H1 (cell line): ENCODE measurements around the gene CAPZB. TPM values are rescaled to one million over a fixed set of nuclear protein-coding genes. Genes with fewer than 3 reads are reported as not detected.

Experiments used
- CTCF ChIA-PET: fragments of 300-600 bp; sonication (Branson Sonifier 250); formaldehyde crosslinking; loops from one replicate; lab custom pipeline; 2021; ENCODE audit not compliant: partially characterized antibody; lab: Charles Lee
- POLR2A ChIA-PET: fragments of 300-600 bp; sonication (Branson Sonifier 250); formaldehyde crosslinking; loops from one replicate; lab custom pipeline; 2021; ENCODE audit warnings: inconsistent platforms; ENCODE audit not compliant: partially characterized antibody; lab: Charles Lee
- DNase-seq, 2 experiments: peaks; one replicate each; pipeline versions ENCODE4 v3.0.0 to v3.0.0-alpha.2; 2010 to 2022; ENCODE audit warnings: low spot score in 2 of 2, low read depth in 1 of 2, mixed read lengths in 1 of 2
- FAIRE-seq: peaks from 2 replicates; lab custom pipeline; 2011; peaks lifted over from hg19 to GRCh38; lab: Jason Lieb, UNC
- H2AFZ ChIP-seq: 2 replicates; pipeline ENCODE4 v1.8.1; 2012; ENCODE audit warnings: low read length, inconsistent platforms
- H2AK5ac ChIP-seq: 2 replicates; pipeline ENCODE4 v1.6.1; 2013; ENCODE audit warnings: low read depth, low read length
- H2BK120ac ChIP-seq: replicated peaks from 2 replicates; pipeline ENCODE3; 2013; ENCODE audit warnings: low read depth, low read length, inconsistent platforms
- H2BK12ac ChIP-seq: 2 replicates; pipeline ENCODE4 v1.6.1; 2013; ENCODE audit warnings: low read depth, low read length
- H2BK15ac ChIP-seq: 2 replicates; pipeline ENCODE4 v1.6.1; 2013; ENCODE audit warnings: low read length
- H2BK20ac ChIP-seq: 2 replicates; pipeline ENCODE4 v1.6.1; 2013; ENCODE audit warnings: low read length
- H2BK5ac ChIP-seq: 2 replicates; pipeline ENCODE4 v1.6.1; 2013; ENCODE audit warnings: low read depth, low read length
- H3K14ac ChIP-seq: 2 replicates; pipeline ENCODE4 v1.6.1; 2013; ENCODE audit warnings: inconsistent platforms; ENCODE audit not compliant: insufficient read length
- H3K18ac ChIP-seq: 2 replicates; pipeline ENCODE4 v1.6.1; 2013; ENCODE audit warnings: low read length; ENCODE audit errors: extremely low read depth
- H3K23ac ChIP-seq: 2 replicates; pipeline ENCODE4 v1.6.1; 2013; ENCODE audit warnings: inconsistent platforms; ENCODE audit not compliant: insufficient read length
- H3K23me2 ChIP-seq: 2 replicates; pipeline ENCODE4 v1.6.1; 2013; ENCODE audit warnings: low read depth, low read length
- H3K27ac ChIP-seq: 2 replicates; pipeline ENCODE4 v1.6.1; 2011; ENCODE audit warnings: low read depth, low read length, inconsistent platforms
- H3K27me3 ChIP-seq, 4 experiments: replicated peaks in 1 of 4; 1 replicate in 1 of 4; 2 replicates in 3 of 4; pipeline versions ENCODE4 v1.6.1 to v1.8.1; 2011 to 2013; ENCODE audit warnings: low read length in 3 of 4, mild to moderate bottlenecking in 3 of 4, inconsistent platforms in 2 of 4, mixed read lengths in 2 of 4, moderate library complexity in 1 of 4; ENCODE audit not compliant: control insufficient read depth in 3 of 4, insufficient read depth in 3 of 4; ENCODE audit errors: extremely low read depth in 1 of 4
- H3K36me3 ChIP-seq, 4 experiments: 2 replicates each; pipeline versions ENCODE4 v1.6.1 to v1.8.1; 2011 to 2013; ENCODE audit warnings: mild to moderate bottlenecking in 4 of 4, low read length in 3 of 4, moderate library complexity in 2 of 4, control low read depth in 1 of 4, inconsistent platforms in 1 of 4; ENCODE audit not compliant: insufficient read depth in 4 of 4, control insufficient read depth in 2 of 4
- H3K4ac ChIP-seq: replicated peaks from 2 replicates; pipeline ENCODE3; 2013; ENCODE audit warnings: low read length, low read depth, mixed read lengths, inconsistent platforms; ENCODE audit not compliant: insufficient read length
- H3K4me1 ChIP-seq, 4 experiments: replicated peaks in 1 of 4; 1 replicate in 1 of 4; 2 replicates in 3 of 4; pipeline versions ENCODE4 v1.6.1 to v1.8.1; 2011 to 2013; ENCODE audit warnings: low read length in 3 of 4, inconsistent platforms in 2 of 4, mixed read lengths in 1 of 4; ENCODE audit not compliant: insufficient read depth in 4 of 4, control insufficient read depth in 3 of 4
- H3K4me2 ChIP-seq, 2 experiments: 2 replicates each; pipeline versions ENCODE4 v1.6.1 to v1.8.1; 2011 to 2013; ENCODE audit warnings: low read depth in 2 of 2, low read length in 2 of 2, control low read depth in 1 of 2, inconsistent platforms in 1 of 2, mild to moderate bottlenecking in 1 of 2; ENCODE audit not compliant: insufficient read depth in 1 of 2
- H3K4me3 ChIP-seq, 4 experiments: fragments of 200-600, 300-600 bp in 1 of 4; sonication (generic), shearing (Covaris generic), sonication (Bioruptor Twin) in 1 of 4; 2 replicates each; pipeline versions ENCODE4 v1.5.1 to v1.8.1; 2011 to 2016; ENCODE audit warnings: low read length in 4 of 4, low read depth in 3 of 4, control low read depth in 2 of 4, inconsistent platforms in 2 of 4, mild to moderate bottlenecking in 2 of 4, mixed read lengths in 1 of 4, moderate library complexity in 1 of 4; ENCODE audit not compliant: insufficient read depth in 2 of 4; ENCODE audit errors: extremely low read depth in 1 of 4
- H3K56ac ChIP-seq: replicated peaks from 2 replicates; pipeline ENCODE3; 2013; ENCODE audit warnings: low read depth, mild to moderate bottlenecking, mixed read lengths, low read length, inconsistent platforms; ENCODE audit not compliant: insufficient read length
- H3K79me1 ChIP-seq: 2 replicates; pipeline ENCODE4 v1.6.1; 2013; ENCODE audit warnings: low read depth, low read length, control low read depth
- H3K79me2 ChIP-seq, 2 experiments: 2 replicates each; pipeline versions ENCODE4 v1.6.1 to v1.8.1; 2012 to 2013; ENCODE audit warnings: low read length in 2 of 2, mild to moderate bottlenecking in 2 of 2, inconsistent platforms in 1 of 2; ENCODE audit not compliant: insufficient read depth in 2 of 2, control insufficient read depth in 1 of 2
- H3K9ac ChIP-seq, 4 experiments: replicated peaks in 1 of 4; 1 replicate in 1 of 4; 2 replicates in 3 of 4; pipeline versions ENCODE4 v1.6.1 to v1.8.1; 2011 to 2013; ENCODE audit warnings: low read depth in 3 of 4, low read length in 3 of 4, control low read depth in 2 of 4, mild to moderate bottlenecking in 2 of 4, moderate library complexity in 2 of 4, inconsistent platforms in 1 of 4; ENCODE audit errors: extremely low read depth in 1 of 4
- H3K9me3 ChIP-seq, 2 experiments: 2 replicates each; pipeline versions ENCODE4 v1.6.1 to v1.8.1; 2012 to 2013; ENCODE audit warnings: mild to moderate bottlenecking in 2 of 2, moderate library complexity in 2 of 2, control low read depth in 1 of 2, inconsistent platforms in 1 of 2, low read depth in 1 of 2, low read length in 1 of 2, mixed read lengths in 1 of 2; ENCODE audit not compliant: insufficient read depth in 2 of 2
- H4K20me1 ChIP-seq, 2 experiments: replicated peaks in 1 of 2; 2 replicates each; pipeline versions ENCODE3 to v1.8.1; 2011 to 2013; ENCODE audit warnings: inconsistent platforms in 2 of 2, low read length in 2 of 2, mild to moderate bottlenecking in 1 of 2; ENCODE audit not compliant: insufficient read depth in 2 of 2, control insufficient read depth in 1 of 2
- H4K5ac ChIP-seq: 2 replicates; pipeline ENCODE4 v1.6.1; 2013; ENCODE audit warnings: low read length, low read depth, mixed read lengths, inconsistent platforms; ENCODE audit not compliant: insufficient read length
- H4K8ac ChIP-seq: 2 replicates; pipeline ENCODE4 v1.8.0; 2013; ENCODE audit warnings: mild to moderate bottlenecking, moderate library complexity, low read length, inconsistent platforms; ENCODE audit not compliant: insufficient read depth; ENCODE audit errors: extremely low read depth
- H4K91ac ChIP-seq: replicated peaks from 2 replicates; pipeline ENCODE3; 2013; ENCODE audit warnings: low read length, mixed read lengths, inconsistent platforms; ENCODE audit not compliant: insufficient read length
- MAX ChIP-seq: IDR thresholded peaks from 2 replicates; pipeline ENCODE4 v1.6.1; 2012; ENCODE audit warnings: inconsistent platforms
- YY1 ChIP-seq: IDR thresholded peaks from 2 replicates; pipeline ENCODE4 v1.6.1; 2011; ENCODE audit warnings: low read depth, mild to moderate bottlenecking, low read length
- WGBS, 2 experiments: shearing (Covaris generic) in 1 of 2; methylation state at CpG; one replicate each; pipeline versions ENCODE4 v1.1.6 to v1.1.7; 2013 to 2015; ENCODE audit warnings: low lambda C conversion rate in 2 of 2, mixed read lengths in 2 of 2, inconsistent platforms in 1 of 2, low coverage in 1 of 2, missing lambda C conversion rate in 1 of 2; ENCODE audit not compliant: insufficient replicate concordance in 2 of 2, insufficient coverage in 1 of 2, insufficient read length in 1 of 2; ENCODE audit errors: extremely low coverage in 1 of 2, missing lambda C conversion rate in 1 of 2; 5-methylcytosine and 5-hydroxymethylcytosine counted together
- polyA plus RNA-seq, 7 experiments: library from polyadenylated mRNA; depleted of rRNA in 3 of 7; stranded (reverse) in 5 of 7; unstranded in 2 of 7; fragments of >200 nt in 5 of 7; fragments of 200-250 nt in 2 of 7; gene quantifications; 1 replicate in 5 of 7; 2 replicates in 1 of 7; 4 replicates in 1 of 7; pipeline versions ENCODE4 v1.2.1 to v1.2.3, GENCODE V29; 2011 to 2013; ENCODE audit warnings: missing spikeins in 2 of 7, mixed read lengths in 2 of 7
- total RNA-seq: library from RNA; stranded (reverse); fragmentation: NEBNext Ultra II Directional; extraction: Animal tissue kit (Norgen Biotek cat#: 25700); gene quantifications from 2 replicates; pipeline ENCODE4 v1.2.1, GENCODE V29; 2021

The CAPZB gene
- total and polyA plus RNA-seq, 2 of the 8 experiments (the other 6 are each of a cell fraction or from before 2014, with no cell fraction given) = 162 to 371 TPM

GRCh38 chr1:19329188-19329587, 156.2 kb downstream of the CAPZB start:
- H2AFZ ChIP-seq = no peak overlapping the region
- H2BK5ac ChIP-seq = no peak overlapping the region
- no peaks in the 10 kb centered on the region for H3K4me1 ChIP-seq
- H3K27me3 ChIP-seq = no peaks in the 10 kb centered on the region
- H3K4me2 ChIP-seq = no peak overlapping the region
- DNase-seq (no peak), FAIRE-seq (no peak)
- no peaks in the 10 kb centered on the region for H3K9me3 ChIP-seq
- H4K5ac ChIP-seq = no peak overlapping the region
- no peak overlapping the region for H2BK15ac ChIP-seq
- H3K14ac ChIP-seq = no peak overlapping the region
- no peaks in the 10 kb centered on the region for H3K79me2 ChIP-seq
- H3K27ac ChIP-seq = no peak overlapping the region
- H2BK120ac ChIP-seq = no peak overlapping the region
- H3K18ac ChIP-seq = no peak overlapping the region
- H2AK5ac ChIP-seq = no peak overlapping the region
- H3K9ac ChIP-seq = no peak overlapping the region
- TF ChIP-seq YY1 (no peak), MAX (no peak)
- no peak overlapping the region for H3K23ac ChIP-seq
- H3K4me3 ChIP-seq = no peak overlapping the region
- no peak overlapping the region for H2BK12ac ChIP-seq
- no peak overlapping the region for H4K91ac ChIP-seq
- H3K56ac ChIP-seq = no peak overlapping the region
- H2BK20ac ChIP-seq = no peak overlapping the region
- H3K36me3 ChIP-seq = peaks cover 5 to 16% (median 8%) of the 10 kb centered on the region in 4 experiments; a peak in 5 of 8 replicates
- H3K79me1 ChIP-seq = no peaks in the 10 kb centered on the region; the same call in 1 of the 2 replicates
- CTCF ChIA-PET = interaction anchor here (1.0 kb wide), 1 partner anchor 111 kb away, joined by 5 read pairs; no protein-coding TSS in a partner anchor
- no peak overlapping the region for H4K8ac ChIP-seq
- peaks cover 0 to 11% of the 10 kb centered on the region in 2 experiments for H4K20me1 ChIP-seq
- POLR2A ChIA-PET = interaction anchor here (1.9 to 13.3 kb wide), 2 partner anchors 10 to 12 kb away, joined by 8 to 143 read pairs; partner anchors contain the start of genes AKR7A2 and SLC66A1
- H3K23me2 ChIP-seq = no peaks in the 10 kb centered on the region
- no peak overlapping the region for H3K4ac ChIP-seq
- WGBS, 2 experiments = 93% methylated on average over 13 of the region's 13 CpGs; no CpG with 5 or more reads in 1 of the 2 experiments
